ENCODE data around the gene ECM1.

The ECM1 gene

DNA sequence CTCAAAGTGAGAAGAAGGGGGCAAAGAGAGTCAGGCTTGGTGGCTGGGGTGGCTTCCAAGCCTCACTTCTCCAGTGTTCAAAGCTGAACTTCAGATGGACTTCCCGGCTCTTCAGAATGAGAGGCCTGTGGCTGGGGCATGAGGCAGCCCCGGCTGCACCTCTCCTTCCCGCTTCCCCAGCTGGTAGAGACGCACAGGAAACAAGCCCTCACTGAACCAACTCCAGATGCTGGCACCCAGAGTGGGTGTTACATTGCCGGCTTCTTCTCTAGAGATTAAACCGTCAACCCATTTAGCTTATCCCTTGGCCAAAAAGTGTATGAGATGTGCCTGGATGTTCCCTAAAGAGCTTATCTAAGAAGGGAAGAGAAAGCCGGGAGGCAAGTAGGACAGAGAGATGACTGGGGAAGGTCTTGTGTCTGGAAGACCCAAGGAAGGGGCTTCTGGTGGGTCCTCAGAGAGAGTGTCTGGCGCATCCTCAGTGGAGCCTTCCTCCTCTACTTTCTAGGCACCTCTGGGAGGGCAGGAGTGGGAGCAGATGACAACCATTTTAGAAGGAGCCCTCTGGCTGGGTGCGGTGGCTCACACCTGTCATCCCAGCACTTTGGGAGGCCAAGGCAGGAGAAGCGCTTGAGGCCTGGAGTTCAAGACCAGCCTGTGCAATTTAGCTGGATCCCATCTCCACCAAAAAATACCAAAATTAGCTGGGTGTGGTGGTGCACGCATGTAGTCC is 43.3 kb downstream of the ECM1 start:
- H3K4me3 ChIP-seq (ENCODE audit: control insufficient read depth, low read depth, low read length), result no peak overlapping the region
- TF ChIP-seq CTCF (IDR thresholded peaks at IDR 0.05; ENCODE audit: control insufficient read depth, insufficient read depth, low read depth, low read length, missing control alignments), result no peak
- DNase-seq (ENCODE audit: low read depth), result no peak

DNA sequence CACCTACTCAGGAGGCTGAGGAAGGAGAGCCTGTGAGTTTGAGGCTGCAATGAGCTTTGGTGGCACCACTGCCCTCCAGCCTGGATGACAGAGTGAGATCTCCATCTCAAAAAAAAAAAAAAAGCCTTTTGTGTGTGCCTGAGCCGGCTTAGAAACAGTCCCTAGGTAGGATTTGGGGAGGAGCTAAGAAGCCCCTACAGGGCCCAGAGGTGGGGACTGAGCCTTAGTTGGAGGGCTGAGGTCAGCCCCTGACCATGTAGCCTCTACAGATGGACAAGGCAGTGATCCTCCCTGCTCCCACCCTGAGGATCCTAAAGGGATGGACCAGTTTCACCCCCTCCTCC is 43.8 kb downstream of the ECM1 start:
- no peak for DNase-seq (ENCODE audit: low read depth)
- TF ChIP-seq CTCF (IDR thresholded peaks at IDR 0.05; ENCODE audit: control insufficient read depth, insufficient read depth, low read depth, low read length, missing control alignments), result no peak
- no peak overlapping the region for H3K4me3 ChIP-seq (ENCODE audit: control insufficient read depth, low read depth, low read length)

DNA sequence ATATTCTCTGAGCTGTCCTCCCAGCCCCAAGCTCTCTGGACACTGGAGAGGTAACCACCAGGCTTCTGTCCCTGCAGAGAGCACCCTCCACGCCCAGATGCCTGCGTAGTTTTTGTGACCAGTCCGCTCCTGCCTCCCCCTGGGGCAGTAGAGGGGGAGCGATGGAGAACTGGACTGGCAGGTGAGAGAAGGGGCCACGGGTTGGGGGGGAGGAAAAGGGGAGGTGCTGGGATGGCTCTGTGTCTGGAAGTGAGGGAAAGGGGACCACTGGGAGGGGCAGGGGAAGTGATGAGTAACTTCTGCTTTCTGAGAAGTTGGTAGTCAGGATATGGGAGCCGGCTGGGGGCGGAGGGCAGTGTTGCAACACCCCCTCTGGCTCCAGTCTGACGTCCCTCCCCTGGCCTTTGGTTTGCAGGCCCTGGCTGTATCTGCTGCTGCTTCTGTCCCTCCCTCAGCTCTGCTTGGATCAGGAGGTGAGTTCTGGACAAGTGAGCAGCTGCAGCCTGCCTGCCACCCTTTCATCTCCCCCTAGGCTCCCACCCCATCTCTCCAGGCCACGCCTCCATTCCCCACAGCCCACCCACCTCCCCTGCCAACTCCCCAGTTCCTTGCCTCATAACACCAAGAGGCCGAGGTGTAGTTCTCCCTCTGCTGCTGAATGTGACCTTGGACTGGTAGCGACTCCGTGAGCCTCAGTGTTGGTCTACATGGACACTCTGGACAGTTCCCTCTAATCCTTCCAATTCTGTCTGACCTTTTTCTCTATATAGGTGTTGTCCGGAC is 44.4 kb downstream of the ECM1 start:
- no peak for TF ChIP-seq CTCF (IDR thresholded peaks at IDR 0.05; ENCODE audit: control insufficient read depth, insufficient read depth, low read depth, low read length, missing control alignments)
- no peak overlapping the region for H3K4me3 ChIP-seq (ENCODE audit: control insufficient read depth, low read depth, low read length)
- DNase-seq (ENCODE audit: low read depth), result peak; percentile 73

GRCh38 chr1:150552911-150553289 is 45.0 kb downstream of the ECM1 start:
- H3K4me3 ChIP-seq (ENCODE audit: control insufficient read depth, low read depth, low read length), result no peak overlapping the region
- DNase-seq (ENCODE audit: low read depth), result no peak
- no peak for TF ChIP-seq CTCF (IDR thresholded peaks at IDR 0.05; ENCODE audit: control insufficient read depth, insufficient read depth, low read depth, low read length, missing control alignments)

DNA sequence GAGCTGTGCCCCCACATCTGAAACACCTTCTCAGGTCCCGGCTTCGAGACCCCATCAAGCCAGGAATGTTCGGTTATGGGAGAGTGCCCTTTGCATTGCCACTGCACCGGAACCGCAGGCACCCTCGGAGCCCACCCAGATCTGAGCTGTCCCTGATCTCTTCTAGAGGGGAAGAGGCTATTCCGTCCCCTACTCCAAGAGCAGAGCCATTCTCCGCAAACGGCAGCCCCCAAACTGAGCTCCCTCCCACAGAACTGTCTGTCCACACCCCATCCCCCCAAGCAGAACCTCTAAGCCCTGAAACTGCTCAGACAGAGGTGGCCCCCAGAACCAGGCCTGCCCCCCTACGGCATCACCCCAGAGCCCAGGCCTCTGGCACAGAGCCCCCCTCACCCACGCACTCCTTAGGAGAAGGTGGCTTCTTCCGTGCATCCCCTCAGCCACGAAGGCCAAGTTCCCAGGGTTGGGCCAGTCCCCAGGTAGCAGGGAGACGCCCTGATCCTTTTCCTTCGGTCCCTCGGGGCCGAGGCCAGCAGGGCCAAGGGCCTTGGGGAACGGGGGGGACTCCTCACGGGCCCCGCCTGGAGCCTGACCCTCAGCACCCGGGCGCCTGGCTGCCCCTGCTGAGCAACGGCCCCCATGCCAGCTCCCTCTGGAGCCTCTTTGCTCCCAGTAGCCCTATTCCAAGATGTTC is 45.6 kb downstream of the ECM1 start:
- DNase-seq (ENCODE audit: low read depth), result no peak
- H3K4me3 ChIP-seq (ENCODE audit: control insufficient read depth, low read depth, low read length), result no peak overlapping the region
- TF ChIP-seq CTCF (IDR thresholded peaks at IDR 0.05; ENCODE audit: control insufficient read depth, insufficient read depth, low read depth, low read length, missing control alignments), result no peak

GRCh38 chr1:150554086-150554452 is 46.2 kb downstream of the ECM1 start:
- no peak for DNase-seq (ENCODE audit: low read depth)
- no peak for TF ChIP-seq CTCF (IDR thresholded peaks at IDR 0.05; ENCODE audit: control insufficient read depth, insufficient read depth, low read depth, low read length, missing control alignments)
- H3K4me3 ChIP-seq (ENCODE audit: control insufficient read depth, low read depth, low read length), result no peak overlapping the region
